IMR-90 (cell line): ENCODE data around the gene IL4R. TPM values are rescaled to one million over a fixed set of nuclear protein-coding genes. Genes with fewer than 3 reads are reported as not detected.

Source experiments
- ATAC-seq: fragments of 200-7000 bp; cut with Tn5 transposase; 2 replicates; pipeline ENCODE4 v1.9.1; 2020; ENCODE audit warnings: low read depth, mild to moderate bottlenecking, moderate library complexity
- BruUV-seq: library from RNA; stranded (reverse); fragments of 400-500 nt; replicated peaks from 2 replicates; lab custom pipeline; 2021; lab: Mats Ljungman, UMichigan
- CTCF ChIA-PET: fragments of 300-600 bp; formaldehyde crosslinking; extraction: SDS; loops from one replicate; lab custom pipeline; 2021; ENCODE audit warnings: antibody characterized with exemption; lab: Yijun Ruan, JAX
- POLR2A ChIA-PET: fragments of 300-600 bp; sonication (Branson Sonifier 250); formaldehyde crosslinking; loops from one replicate; lab custom pipeline; 2022; ENCODE audit warnings: antibody characterized with exemption; ENCODE audit not compliant: unreplicated experiment; lab: Charles Lee
- DNase-seq: peaks from one replicate; pipeline ENCODE4 v3.0.0; 2013
- H2AFZ ChIP-seq: replicated peaks from 2 replicates; pipeline ENCODE3; 2013; ENCODE audit warnings: low read length, mild to moderate bottlenecking; ENCODE audit not compliant: poor library complexity
- H2AK5ac ChIP-seq: 2 replicates; pipeline ENCODE4 v1.6.1; 2013; ENCODE audit warnings: low read depth, low read length, inconsistent platforms
- H2AK9ac ChIP-seq: replicated peaks from 2 replicates; pipeline ENCODE3; 2013; ENCODE audit warnings: mild to moderate bottlenecking, low read depth, low read length, moderate library complexity; ENCODE audit not compliant: poor library complexity
- H2BK120ac ChIP-seq: 2 replicates; pipeline ENCODE4 v1.6.1; 2013; ENCODE audit warnings: low read depth, low read length, inconsistent platforms
- H2BK15ac ChIP-seq: 3 replicates; pipeline ENCODE4 v1.6.1; 2013; ENCODE audit warnings: low read depth, low read length, inconsistent platforms
- H2BK20ac ChIP-seq: 2 replicates; pipeline ENCODE4 v1.6.1; 2013; ENCODE audit warnings: low read depth, mild to moderate bottlenecking, inconsistent platforms, low read length, moderate library complexity
- H2BK5ac ChIP-seq: 2 replicates; pipeline ENCODE4 v1.6.1; 2013; ENCODE audit warnings: mild to moderate bottlenecking, low read depth, low read length, inconsistent platforms; ENCODE audit not compliant: poor library complexity, severe bottlenecking
- H3K14ac ChIP-seq: replicated peaks from 2 replicates; pipeline ENCODE4 v1.6.1; 2013; ENCODE audit warnings: low read depth, low read length, inconsistent platforms
- H3K18ac ChIP-seq: 2 replicates; pipeline ENCODE4 v1.6.1; 2013; ENCODE audit warnings: low read depth, low read length, control low read depth
- H3K23ac ChIP-seq: 2 replicates; pipeline ENCODE4 v1.6.1; 2013; ENCODE audit warnings: low read depth, low read length, inconsistent platforms
- H3K27ac ChIP-seq: 2 replicates; pipeline ENCODE4 v1.5.1; 2013; ENCODE audit warnings: mild to moderate bottlenecking, control low read depth, low read length; ENCODE audit not compliant: insufficient read depth
- H3K27me3 ChIP-seq: 2 replicates; pipeline ENCODE4 v1.6.1; 2013; ENCODE audit warnings: low read length; ENCODE audit not compliant: control insufficient read depth, insufficient read depth
- H3K36me3 ChIP-seq: 2 replicates; pipeline ENCODE4 v1.6.1; 2013; ENCODE audit warnings: low read length, mixed read lengths; ENCODE audit not compliant: control insufficient read depth, insufficient read depth
- H3K4ac ChIP-seq: 2 replicates; pipeline ENCODE4 v1.6.1; 2013; ENCODE audit warnings: low read depth, low read length, inconsistent platforms
- H3K4me1 ChIP-seq: 2 replicates; pipeline ENCODE4 v1.6.1; 2013; ENCODE audit warnings: low read length, mixed read lengths; ENCODE audit not compliant: control insufficient read depth, insufficient read depth
- H3K4me2 ChIP-seq: 2 replicates; pipeline ENCODE4 v1.6.1; 2013; ENCODE audit warnings: low read depth, mild to moderate bottlenecking, control low read depth, low read length, moderate library complexity
- H3K4me3 ChIP-seq: 2 replicates; pipeline ENCODE4 v1.5.1; 2013; ENCODE audit warnings: low read depth, mild to moderate bottlenecking, control low read depth, low read length, moderate library complexity; ENCODE audit not compliant: insufficient read depth
- H3K56ac ChIP-seq: 2 replicates; pipeline ENCODE4 v1.6.1; 2013; ENCODE audit warnings: low read length, inconsistent platforms; ENCODE audit not compliant: insufficient read depth; ENCODE audit errors: extremely low read depth
- H3K79me1 ChIP-seq, 2 experiments: 2 replicates each; pipeline ENCODE4 v1.6.1; 2013; ENCODE audit warnings: low read length in 2 of 2, inconsistent platforms in 1 of 2, low read depth in 1 of 2
- H3K9ac ChIP-seq: 2 replicates; pipeline ENCODE4 v1.6.1; 2013; ENCODE audit warnings: low read depth, low read length, control low read depth
- H3K9me1 ChIP-seq: 2 replicates; pipeline ENCODE4 v1.6.1; 2013; ENCODE audit warnings: low read length, inconsistent platforms; ENCODE audit not compliant: insufficient read depth
- H3K9me3 ChIP-seq: 2 replicates; pipeline ENCODE4 v1.6.1; 2013; ENCODE audit warnings: low read length; ENCODE audit not compliant: control insufficient read depth, insufficient read depth
- H4K20me1 ChIP-seq: 2 replicates; pipeline ENCODE4 v1.6.1; 2013; ENCODE audit warnings: low read length, inconsistent platforms; ENCODE audit not compliant: insufficient read depth
- H4K5ac ChIP-seq: 2 replicates; pipeline ENCODE4 v1.6.1; 2013; ENCODE audit warnings: mild to moderate bottlenecking, low read depth, low read length, control low read depth
- H4K8ac ChIP-seq, 2 experiments: 2 replicates each; pipeline ENCODE4 v1.6.1; 2013; ENCODE audit warnings: low read depth in 2 of 2, low read length in 2 of 2, control low read depth in 1 of 2, inconsistent platforms in 1 of 2
- H4K91ac ChIP-seq: 2 replicates; pipeline ENCODE4 v1.6.1; 2013; ENCODE audit warnings: low read depth, low read length, inconsistent platforms; ENCODE audit not compliant: insufficient read depth
- BHLHE40 ChIP-seq: fragments of 150-350 bp; IDR thresholded peaks from 2 replicates; pipeline ENCODE4 v1.6.1; 2016; ENCODE audit warnings: mild to moderate bottlenecking, low read depth, low read length
- CHD1 ChIP-seq: IDR thresholded peaks from 2 replicates; pipeline ENCODE4 v1.6.1; 2012; ENCODE audit warnings: low read depth, low read length, improper control_type of control experiment
- FOS ChIP-seq: fragments of 150-350 bp; IDR thresholded peaks from 2 replicates; pipeline ENCODE4 v1.6.1; 2016; ENCODE audit warnings: low read depth, low read length
- MAFK ChIP-seq: IDR thresholded peaks from 2 replicates; pipeline ENCODE4 v1.6.1; 2012; ENCODE audit warnings: low read depth, low read length, improper control_type of control experiment
- MAZ ChIP-seq: IDR thresholded peaks from 2 replicates; pipeline ENCODE4 v1.6.1; 2012; ENCODE audit warnings: low read depth, mild to moderate bottlenecking, low read length, improper control_type of control experiment, moderate library complexity, borderline replicate concordance
- MXI1 ChIP-seq: IDR thresholded peaks from 2 replicates; pipeline ENCODE4 v1.6.1; 2012; ENCODE audit warnings: low read depth, mild to moderate bottlenecking, low read length, moderate library complexity, borderline replicate concordance
- NFE2L2 ChIP-seq: fragments of 150-350 bp; IDR thresholded peaks from 2 replicates; pipeline ENCODE4 v1.6.1; 2016; ENCODE audit warnings: low read depth, mild to moderate bottlenecking, low read length
- POLR2A ChIP-seq: IDR thresholded peaks from 2 replicates; pipeline ENCODE4 v1.6.1; 2012; ENCODE audit warnings: mild to moderate bottlenecking, low read depth, low read length
- RAD21 ChIP-seq: IDR thresholded peaks from 2 replicates; pipeline ENCODE4 v1.6.1; 2012; ENCODE audit warnings: low read length, improper control_type of control experiment
- RCOR1 ChIP-seq: IDR thresholded peaks from 2 replicates; pipeline ENCODE4 v1.6.1; 2012; ENCODE audit warnings: mild to moderate bottlenecking, low read length, improper control_type of control experiment; ENCODE audit not compliant: insufficient replicate concordance
- RFX5 ChIP-seq: IDR thresholded peaks from 2 replicates; pipeline ENCODE4 v1.8.0; 2012; ENCODE audit warnings: low read depth, mild to moderate bottlenecking, low read length, moderate library complexity
- SMC3 ChIP-seq: fragments of 150-350 bp; IDR thresholded peaks from 2 replicates; pipeline ENCODE4 v1.6.1; 2016; ENCODE audit warnings: low read depth, mild to moderate bottlenecking, antibody characterized with exemption, low read length, moderate library complexity
- whole genome bisulfite sequencing, 2 experiments: methylation state at CpG; one replicate each; pipeline versions ENCODE4 v1.1.5 to v1.1.7; 2013; ENCODE audit warnings: missing lambda C conversion rate in 2 of 2; ENCODE audit not compliant: insufficient read length in 1 of 2; ENCODE audit errors: extremely low coverage in 2 of 2; 5-methylcytosine and 5-hydroxymethylcytosine counted together
- dilution Hi-C: fragments of 300-500 bp; cut with HindIII; formaldehyde crosslinking; loops from one replicate; pipeline ENCODE4 v1.14.3; 2018; ENCODE audit warnings: low sequenced_read_pairs; ENCODE audit not compliant: unreplicated experiment
- in situ Hi-C: fragments of 300-500 bp; cut with MboI; formaldehyde crosslinking; loops from 3 replicates; pipeline ENCODE4 v1.14.3; 2019; ENCODE audit warnings: low sequenced_read_pairs, inconsistent platforms, mixed read lengths
- intact Hi-C: fragments of 100-400 bp; cut with micrococcal nuclease; formaldehyde crosslinking; loops from 2 replicates; pipeline ENCODE4 v1.10.0; 2022
- polyA plus RNA-seq, 3 experiments: library from polyadenylated mRNA; depleted of rRNA; stranded (reverse); fragments of >200 nt; gene quantifications; 2 replicates each; pipeline ENCODE4 v1.2.3, GENCODE V29; 2012; ENCODE audit warnings: low replicate concordance in 1 of 3
- total RNA-seq: library from RNA; depleted of rRNA; stranded (reverse); fragments of >200 nt; gene quantifications from 2 replicates; pipeline ENCODE4 v1.2.3, GENCODE V29; 2012
- TF ChIP-seq, protein P1 (sequence below): fragments of 150-350 bp; IDR thresholded peaks from 2 replicates; pipeline ENCODE4 v1.6.1; 2016; ENCODE audit warnings: low read depth, mild to moderate bottlenecking, low read length, moderate library complexity, borderline replicate concordance
- TF ChIP-seq, protein P2 (sequence below): fragments of 150-350 bp; IDR thresholded peaks from 2 replicates; pipeline ENCODE4 v1.6.1; 2017; ENCODE audit warnings: mild to moderate bottlenecking, antibody characterized with exemption, low read length, low read depth
- TF ChIP-seq, protein P3 (sequence below): conservative IDR thresholded peaks from 2 replicates; pipeline ENCODE4 v1.5.1; 2012; ENCODE audit warnings: mild to moderate bottlenecking, low read depth, low read length, improper control_type of control experiment

The IL4R gene
- total and polyA plus RNA-seq, 2 of the 4 experiments (the other 2 are of a cell fraction): 6.3 to 18.7 TPM

DNA sequence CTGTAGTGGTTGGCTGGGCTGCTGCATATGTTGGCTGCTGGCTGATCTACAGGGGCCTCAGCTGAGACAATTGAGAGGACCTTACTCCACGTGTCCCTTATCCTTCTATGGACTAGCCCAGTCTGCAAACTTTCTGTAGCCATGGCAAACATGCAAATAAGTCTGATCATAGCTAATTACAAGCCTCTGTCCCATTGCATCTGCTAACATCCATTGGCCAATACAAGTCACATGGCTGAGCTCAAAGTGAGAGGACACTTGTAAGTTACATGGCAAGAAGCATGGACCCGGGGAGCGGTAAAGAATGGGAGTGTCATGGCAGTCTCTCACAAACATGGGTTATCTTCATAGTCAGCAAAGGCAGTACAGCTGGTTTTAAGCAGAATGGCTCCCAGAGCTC is 11.6 kb upstream of the IL4R start:
- Histone ChIP-seq H2AK5ac (peak overlapping the region; percentile 59; the same call in 1 of the 2 replicates), H3K4me1 (no peaks in the 10 kb centered on the region), H3K9me1 (no peaks in the 10 kb centered on the region), H3K27me3 (no peaks in the 10 kb centered on the region), H2BK15ac (no peak overlapping the region), H3K4me3 (no peak overlapping the region), H3K9ac (no peak overlapping the region), H3K56ac (no peak overlapping the region), H4K20me1 (no peaks in the 10 kb centered on the region), H3K4ac (no peak overlapping the region), H2BK20ac (no peak overlapping the region), H4K91ac (no peak overlapping the region), H2AK9ac (no peak overlapping the region), H3K18ac (no peak overlapping the region), H3K36me3 (no peaks in the 10 kb centered on the region), H3K4me2 (no peak overlapping the region), H3K23ac (no peak overlapping the region), H4K5ac (no peak overlapping the region), H3K14ac (no peak overlapping the region), H2BK120ac (no peak overlapping the region), H4K8ac (no peak overlapping the region), H2BK5ac (no peak overlapping the region), H3K27ac (no peak overlapping the region), H3K9me3 (no peaks in the 10 kb centered on the region), H2AFZ (no peak overlapping the region), H3K79me1 (no peaks in the 10 kb centered on the region)
- in situ Hi-C loops: no loop called here
- intact Hi-C loops: no loop called here
- DNase-seq (no peak), ATAC-seq (no peak)
- WGBS, 2 experiments: 100% methylated on average over 1 of the region's 3 CpGs; no CpG with 5 or more reads in 1 of the 2 experiments
- POLR2A ChIA-PET: no interaction called here
- TF ChIP-seq FOS (no peak), RCOR1 (no peak), CHD1 (no peak), MAFK (no peak), BHLHE40 (no peak), RAD21 (no peak), MAZ (no peak), NFE2L2 (no peak), MXI1 (no peak), RFX5 (no peak), SMC3 (no peak), POLR2A (no peak)
- TF ChIP-seq, protein P1, sequence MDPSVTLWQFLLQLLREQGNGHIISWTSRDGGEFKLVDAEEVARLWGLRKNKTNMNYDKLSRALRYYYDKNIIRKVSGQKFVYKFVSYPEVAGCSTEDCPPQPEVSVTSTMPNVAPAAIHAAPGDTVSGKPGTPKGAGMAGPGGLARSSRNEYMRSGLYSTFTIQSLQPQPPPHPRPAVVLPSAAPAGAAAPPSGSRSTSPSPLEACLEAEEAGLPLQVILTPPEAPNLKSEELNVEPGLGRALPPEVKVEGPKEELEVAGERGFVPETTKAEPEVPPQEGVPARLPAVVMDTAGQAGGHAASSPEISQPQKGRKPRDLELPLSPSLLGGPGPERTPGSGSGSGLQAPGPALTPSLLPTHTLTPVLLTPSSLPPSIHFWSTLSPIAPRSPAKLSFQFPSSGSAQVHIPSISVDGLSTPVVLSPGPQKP: no peak
- TF ChIP-seq, protein P2, sequence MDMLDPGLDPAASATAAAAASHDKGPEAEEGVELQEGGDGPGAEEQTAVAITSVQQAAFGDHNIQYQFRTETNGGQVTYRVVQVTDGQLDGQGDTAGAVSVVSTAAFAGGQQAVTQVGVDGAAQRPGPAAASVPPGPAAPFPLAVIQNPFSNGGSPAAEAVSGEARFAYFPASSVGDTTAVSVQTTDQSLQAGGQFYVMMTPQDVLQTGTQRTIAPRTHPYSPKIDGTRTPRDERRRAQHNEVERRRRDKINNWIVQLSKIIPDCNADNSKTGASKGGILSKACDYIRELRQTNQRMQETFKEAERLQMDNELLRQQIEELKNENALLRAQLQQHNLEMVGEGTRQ: no peak
- TF ChIP-seq, protein P3, sequence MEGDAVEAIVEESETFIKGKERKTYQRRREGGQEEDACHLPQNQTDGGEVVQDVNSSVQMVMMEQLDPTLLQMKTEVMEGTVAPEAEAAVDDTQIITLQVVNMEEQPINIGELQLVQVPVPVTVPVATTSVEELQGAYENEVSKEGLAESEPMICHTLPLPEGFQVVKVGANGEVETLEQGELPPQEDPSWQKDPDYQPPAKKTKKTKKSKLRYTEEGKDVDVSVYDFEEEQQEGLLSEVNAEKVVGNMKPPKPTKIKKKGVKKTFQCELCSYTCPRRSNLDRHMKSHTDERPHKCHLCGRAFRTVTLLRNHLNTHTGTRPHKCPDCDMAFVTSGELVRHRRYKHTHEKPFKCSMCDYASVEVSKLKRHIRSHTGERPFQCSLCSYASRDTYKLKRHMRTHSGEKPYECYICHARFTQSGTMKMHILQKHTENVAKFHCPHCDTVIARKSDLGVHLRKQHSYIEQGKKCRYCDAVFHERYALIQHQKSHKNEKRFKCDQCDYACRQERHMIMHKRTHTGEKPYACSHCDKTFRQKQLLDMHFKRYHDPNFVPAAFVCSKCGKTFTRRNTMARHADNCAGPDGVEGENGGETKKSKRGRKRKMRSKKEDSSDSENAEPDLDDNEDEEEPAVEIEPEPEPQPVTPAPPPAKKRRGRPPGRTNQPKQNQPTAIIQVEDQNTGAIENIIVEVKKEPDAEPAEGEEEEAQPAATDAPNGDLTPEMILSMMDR: no peak
- CTCF ChIA-PET: no interaction called here
- dilution Hi-C loops: no loop called here
- no TSS peak for BruUV-seq
